ENCODE measurements around the gene MLKL. TPM values are rescaled to one million over a fixed set of nuclear protein-coding genes. Genes with fewer than 3 reads are reported as not detected.
A peak's percentile ranks its signal among the peaks of the same experiment; 100 is the strongest.

The MLKL gene
- total and polyA plus RNA-seq, 12 donors = 1.7 to 11.1 (median 3.9) TPM

GRCh38 chr16:74721716-74722115 is 21.1 kb upstream of the MLKL start:
- WGBS, 2 donors = 82 to 85% methylated on average over 11 of the region's 11 CpGs
- no peak for ATAC-seq
- Histone ChIP-seq H3K27me3 (peaks cover 0 to 18% (median 2%) of the 10 kb centered on the region in 7 donors), H3K4me3 (no peak overlapping the region), H3K4me1 (no peaks in the 10 kb centered on the region), H3K36me3 (no peaks in the 10 kb centered on the region), H3K27ac (no peak overlapping the region), H3K9me3 (peaks cover 0 to 4% (median under 1%) of the 10 kb centered on the region in 11 donors)
- no peak for DNase-seq
- TF ChIP-seq, protein P1, sequence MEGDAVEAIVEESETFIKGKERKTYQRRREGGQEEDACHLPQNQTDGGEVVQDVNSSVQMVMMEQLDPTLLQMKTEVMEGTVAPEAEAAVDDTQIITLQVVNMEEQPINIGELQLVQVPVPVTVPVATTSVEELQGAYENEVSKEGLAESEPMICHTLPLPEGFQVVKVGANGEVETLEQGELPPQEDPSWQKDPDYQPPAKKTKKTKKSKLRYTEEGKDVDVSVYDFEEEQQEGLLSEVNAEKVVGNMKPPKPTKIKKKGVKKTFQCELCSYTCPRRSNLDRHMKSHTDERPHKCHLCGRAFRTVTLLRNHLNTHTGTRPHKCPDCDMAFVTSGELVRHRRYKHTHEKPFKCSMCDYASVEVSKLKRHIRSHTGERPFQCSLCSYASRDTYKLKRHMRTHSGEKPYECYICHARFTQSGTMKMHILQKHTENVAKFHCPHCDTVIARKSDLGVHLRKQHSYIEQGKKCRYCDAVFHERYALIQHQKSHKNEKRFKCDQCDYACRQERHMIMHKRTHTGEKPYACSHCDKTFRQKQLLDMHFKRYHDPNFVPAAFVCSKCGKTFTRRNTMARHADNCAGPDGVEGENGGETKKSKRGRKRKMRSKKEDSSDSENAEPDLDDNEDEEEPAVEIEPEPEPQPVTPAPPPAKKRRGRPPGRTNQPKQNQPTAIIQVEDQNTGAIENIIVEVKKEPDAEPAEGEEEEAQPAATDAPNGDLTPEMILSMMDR (IDR thresholded peaks at IDR 0.05) = no peak
- intact Hi-C loops (cut with DNase I) = no loop called here

GRCh38 chr16:74720579-74720978 is 19.9 kb upstream of the MLKL start:
- H3K27ac ChIP-seq = no peak overlapping the region
- ATAC-seq = no peak
- WGBS, 2 donors = 76 to 77% methylated on average over 5 of the region's 5 CpGs

GRCh38 chr16:74718741-74719610 is 18.3 kb upstream of the MLKL start:
- no peaks in the 10 kb centered on the region for H3K4me1 ChIP-seq
- no peak for ATAC-seq
- intact Hi-C loops (cut with DNase I) = loop anchor here in 1 of 10 donors (5.0 kb wide), 1 partner anchor 138 kb away; no protein-coding TSS in a partner anchor
- no peak overlapping the region for H3K4me3 ChIP-seq
- no peaks in the 10 kb centered on the region for H3K9me3 ChIP-seq
- H3K36me3 ChIP-seq = no peaks in the 10 kb centered on the region
- WGBS, 2 donors = 91 to 92% methylated on average over 27 of the region's 27 CpGs
- peaks cover 0 to 11% (median 2%) of the 10 kb centered on the region in 7 donors for H3K27me3 ChIP-seq
- DNase-seq = no peak
- TF ChIP-seq, protein P1 (IDR thresholded peaks at IDR 0.05) = no peak
- H3K27ac ChIP-seq = no peak overlapping the region

More at GRCh38 chr16:74720579-74720978, 19.9 kb upstream of the MLKL start:
- TF ChIP-seq, protein P1 (IDR thresholded peaks at IDR 0.05) = no peak
- Histone ChIP-seq H3K27me3 (peaks cover 0 to 15% (median 2%) of the 10 kb centered on the region in 7 donors), H3K4me1 (no peaks in the 10 kb centered on the region), H3K36me3 (no peaks in the 10 kb centered on the region), H3K4me3 (no peak overlapping the region), H3K9me3 (no peaks in the 10 kb centered on the region)
- intact Hi-C loops (cut with DNase I) = no loop called here
- DNase-seq = no peak

DNA sequence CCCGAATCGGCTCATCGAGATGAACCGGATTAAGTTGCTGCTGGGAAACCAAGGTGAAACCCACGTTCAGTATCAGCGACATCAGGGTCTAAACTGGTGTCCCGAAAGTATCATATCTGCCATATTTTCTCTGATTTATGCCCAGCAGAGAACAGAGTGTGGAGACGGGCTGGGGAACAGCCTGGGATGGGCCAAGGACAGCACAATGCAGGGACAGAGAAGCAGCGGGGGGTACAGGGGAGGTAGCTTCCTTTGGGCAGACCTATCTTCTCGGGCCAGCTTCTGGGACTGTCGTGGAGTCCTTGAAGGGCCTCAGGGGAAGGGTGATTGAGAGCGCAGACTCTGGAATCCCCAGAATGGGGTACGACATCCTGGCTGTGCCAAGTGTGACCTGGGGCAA is 17.5 kb upstream of the MLKL start:
- DNase-seq (no peak), ATAC-seq (peak in 1 of 8 donors; percentile 11)
- H3K4me3 ChIP-seq = no peak overlapping the region
- no peak overlapping the region for H3K27ac ChIP-seq
- no peaks in the 10 kb centered on the region for H3K36me3 ChIP-seq
- TF ChIP-seq, protein P1 (IDR thresholded peaks at IDR 0.05) = no peak
- 87 to 88% methylated on average over 13 of the region's 13 CpGs for WGBS, 2 donors
- no peaks in the 10 kb centered on the region for H3K4me1 ChIP-seq
- no peaks in the 10 kb centered on the region for H3K9me3 ChIP-seq
- intact Hi-C loops (cut with DNase I) = loop anchor here in 1 of 10 donors (5.0 kb wide), 1 partner anchor 139 kb away; no protein-coding TSS in a partner anchor
- peaks cover 0 to 8% (median 0%) of the 10 kb centered on the region in 7 donors for H3K27me3 ChIP-seq

Measured in heart right ventricle (tissue), 16 donors.